Endothelial cell of umbilical vein (primary cell): Measurements from ENCODE around the gene NLN. TPM values are rescaled to one million over a fixed set of nuclear protein-coding genes. Genes with fewer than 3 reads are reported as not detected.

ENCODE experiments used
- BruUV-seq: library from RNA; stranded (reverse); fragments of 400-500 nt; replicated peaks from 2 replicates; lab custom pipeline; 2021; lab: Mats Ljungman, UMichigan
- CTCF ChIA-PET: fragments of 300-600, 350-600 bp; sonication (Branson Sonifier 250); formaldehyde crosslinking; loops from one replicate; lab custom pipeline; 2021; ENCODE audit warnings: antibody characterized with exemption, inconsistent platforms; lab: Charles Lee
- POLR2A ChIA-PET: fragments of 300-600, 350-600 bp; sonication (Branson Sonifier 250); formaldehyde crosslinking; loops from one replicate; lab custom pipeline; 2021; ENCODE audit warnings: antibody characterized with exemption, inconsistent platforms; lab: Charles Lee
- DNase-seq: peaks from one replicate; pipeline ENCODE4 v3.0.0-alpha.2; 2011; ENCODE audit warnings: low read depth, low spot score
- FAIRE-seq: peaks from 2 replicates; lab custom pipeline; 2011; peaks lifted over from hg19 to GRCh38; lab: Jason Lieb, UNC
- H2AFZ ChIP-seq: 2 replicates; pipeline ENCODE4 v1.6.0; 2012; ENCODE audit warnings: low read depth, low read length, control low read depth, inconsistent platforms
- H3K27ac ChIP-seq: 2 replicates; pipeline ENCODE4 v1.5.1; 2011; ENCODE audit warnings: low read depth, mild to moderate bottlenecking, control low read depth, low read length, moderate library complexity; ENCODE audit not compliant: insufficient read depth
- H3K27me3 ChIP-seq, 2 experiments: 2 replicates each; pipeline versions ENCODE4 v1.6.0 to v1.6.1; 2011; ENCODE audit warnings: low read length in 2 of 2, mixed read lengths in 1 of 2; ENCODE audit not compliant: control insufficient read depth in 2 of 2, insufficient read depth in 2 of 2
- H3K36me3 ChIP-seq, 2 experiments: 2 replicates in 1 of 2; 3 replicates in 1 of 2; pipeline ENCODE4 v1.5.1; 2011; ENCODE audit warnings: low read length in 2 of 2, mild to moderate bottlenecking in 1 of 2, moderate library complexity in 1 of 2; ENCODE audit not compliant: control insufficient read depth in 2 of 2, insufficient read depth in 2 of 2; ENCODE audit errors: extremely low read depth in 1 of 2
- H3K4me1 ChIP-seq: 3 replicates; pipeline ENCODE4 v1.5.1; 2011; ENCODE audit warnings: mild to moderate bottlenecking, low read length; ENCODE audit not compliant: control insufficient read depth, insufficient read depth; ENCODE audit errors: extremely low read depth
- H3K4me2 ChIP-seq: 2 replicates; pipeline ENCODE4 v1.6.1; 2011; ENCODE audit warnings: low read length, control low read depth, mixed read lengths; ENCODE audit not compliant: insufficient read depth
- H3K4me3 ChIP-seq, 3 experiments: fragments of 200-600 bp in 1 of 3; sonication (generic), shearing (Covaris generic) in 1 of 3; replicated peaks in 1 of 3; 2 replicates each; pipeline ENCODE4 v1.5.1; 2011 to 2016; ENCODE audit warnings: control low read depth in 3 of 3, low read length in 3 of 3, mild to moderate bottlenecking in 2 of 3, inconsistent platforms in 1 of 3, low read depth in 1 of 3, moderate library complexity in 1 of 3; ENCODE audit not compliant: insufficient read depth in 1 of 3
- H3K79me2 ChIP-seq: 2 replicates; pipeline ENCODE4 v1.6.0; 2012; ENCODE audit warnings: low read length, inconsistent platforms; ENCODE audit not compliant: control insufficient read depth, insufficient read depth
- H3K9ac ChIP-seq: replicated peaks from 2 replicates; pipeline ENCODE3; 2011; ENCODE audit warnings: low read length, control low read depth; ENCODE audit not compliant: insufficient read depth; ENCODE audit errors: extremely low read depth
- H3K9me1 ChIP-seq: replicated peaks from 3 replicates; pipeline ENCODE4 v1.6.0; 2011; ENCODE audit warnings: mild to moderate bottlenecking, low read length; ENCODE audit not compliant: control insufficient read depth, insufficient read depth; ENCODE audit errors: extremely low read depth
- H3K9me3 ChIP-seq: replicated peaks from 2 replicates; pipeline ENCODE4 v1.5.1; 2012; ENCODE audit warnings: low read length, inconsistent platforms; ENCODE audit not compliant: control insufficient read depth, insufficient read depth
- H4K20me1 ChIP-seq: replicated peaks from 2 replicates; pipeline ENCODE3; 2011; ENCODE audit warnings: mild to moderate bottlenecking, low read length; ENCODE audit not compliant: control insufficient read depth, insufficient read depth; ENCODE audit errors: extremely low read depth
- CTCF ChIP-seq, 2 donors: IDR thresholded peaks; 1 replicate in 1 of 2; 2 replicates in 1 of 2; pipeline ENCODE4 v1.5.1; 2011; ENCODE audit warnings: low read length in 2 of 2, mild to moderate bottlenecking in 2 of 2, moderate library complexity in 2 of 2, control low read depth in 1 of 2, inconsistent platforms in 1 of 2, low read depth in 1 of 2; ENCODE audit not compliant: insufficient read depth in 1 of 2; ENCODE audit errors: extremely low read depth in 1 of 2
- EZH2 ChIP-seq: IDR thresholded peaks from 2 replicates; pipeline ENCODE4 v1.6.1; 2012; ENCODE audit warnings: borderline replicate concordance, low read depth, mild to moderate bottlenecking, moderate library complexity, low read length, inconsistent platforms; ENCODE audit not compliant: severe bottlenecking
- FOS ChIP-seq: IDR thresholded peaks from 2 replicates; pipeline ENCODE4 v1.6.1; 2011; ENCODE audit warnings: mild to moderate bottlenecking, low read length, moderate library complexity, borderline replicate concordance; ENCODE audit not compliant: insufficient read depth
- GATA2 ChIP-seq: IDR thresholded peaks from 2 replicates; pipeline ENCODE4 v1.7.0; 2011; ENCODE audit warnings: low read depth, mild to moderate bottlenecking, moderate library complexity, mixed read lengths, low read length; ENCODE audit not compliant: insufficient read length, insufficient read depth
- JUN ChIP-seq: IDR thresholded peaks from 2 replicates; pipeline ENCODE4 v1.6.1; 2011; ENCODE audit warnings: borderline replicate concordance, low read depth; ENCODE audit not compliant: insufficient read length, insufficient read depth
- MAX ChIP-seq: IDR thresholded peaks from 2 replicates; pipeline ENCODE4 v1.6.1; 2011; ENCODE audit not compliant: insufficient read depth, insufficient read length
- MYC ChIP-seq: IDR thresholded peaks from one replicate; pipeline ENCODE4 v1.6.1; 2011; ENCODE audit warnings: mild to moderate bottlenecking, low read depth, low read length
- POLR2A ChIP-seq: IDR thresholded peaks from 2 replicates; pipeline ENCODE4 v1.6.1; 2012; ENCODE audit warnings: low read depth, mild to moderate bottlenecking, control low read depth, low read length
- POLR2AphosphoS5 ChIP-seq: IDR thresholded peaks from 2 replicates; pipeline ENCODE4 v1.6.1; 2012; ENCODE audit warnings: low read depth, mild to moderate bottlenecking, control low read depth, low read length, moderate library complexity; ENCODE audit not compliant: insufficient read depth
- dilution Hi-C: fragments of 300-500 bp; cut with MboI; formaldehyde crosslinking; loops from one replicate; pipeline ENCODE4 v1.15.0; 2019; ENCODE audit warnings: low sequenced_read_pairs; ENCODE audit not compliant: extremely low pct_ligation_motif_present
- intact Hi-C: fragments of 100-400 bp; cut with micrococcal nuclease; formaldehyde crosslinking; loops from one replicate; pipeline ENCODE4 v1.10.0; 2022
- polyA plus RNA-seq, 4 experiments: library from polyadenylated mRNA; depleted of rRNA in 3 of 4; stranded (reverse) in 3 of 4; unstranded in 1 of 4; fragments of >200 nt; gene quantifications; 2 replicates each; pipeline versions ENCODE4 v1.2.1 to v1.2.3, GENCODE V29; 2011 to 2012; ENCODE audit warnings: missing spikeins in 1 of 4
- total RNA-seq: library from RNA; stranded (reverse); gene quantifications from 2 replicates; pipeline ENCODE4 v1.2.3, GENCODE V29; 2021

NLN gene
- total and polyA plus RNA-seq, 2 donors (not counting 3 experiments of a cell fraction or from before 2014, with no cell fraction given): 14.2 to 63.3 TPM

GRCh38 chr5:65696892-65697291 lies 25.1 kb upstream of the NLN start:
- ChIA-PET CTCF (no interaction called here), POLR2A (interaction anchor here (0.6 kb wide), 1 partner anchor 145 kb away, joined by 4 read pairs; no protein-coding TSS in a partner anchor)
- BruUV-seq: no TSS peak
- H3K9me1 ChIP-seq: no peaks in the 10 kb centered on the region
- no peak overlapping the region for H3K4me2 ChIP-seq
- no peak overlapping the region for H3K27ac ChIP-seq
- no peaks in the 10 kb centered on the region for H3K4me1 ChIP-seq
- no peak overlapping the region for H2AFZ ChIP-seq
- dilution Hi-C loops: no loop called here
- no peaks in the 10 kb centered on the region for H3K27me3 ChIP-seq
- TF ChIP-seq FOS (no peak), MAX (no peak), GATA2 (no peak), EZH2 (no peak), CTCF (IDR thresholded peaks at IDR 0.05; ENCODE audit: extremely low read depth in 1 of 2, insufficient read depth in 1 of 2, low read depth in 1 of 2, low read length in 2 of 2) (no peak), POLR2A (no peak), MYC (no peak), POLR2AphosphoS5 (no peak), JUN (no peak)
- no peak overlapping the region for H3K4me3 ChIP-seq
- H3K9ac ChIP-seq: no peak overlapping the region
- no peaks in the 10 kb centered on the region for H3K9me3 ChIP-seq
- intact Hi-C loops: no loop called here
- DNase-seq (no peak), FAIRE-seq (no peak)
- H4K20me1 ChIP-seq: no peaks in the 10 kb centered on the region
- H3K79me2 ChIP-seq: no peaks in the 10 kb centered on the region
- peaks cover 2% of the 10 kb centered on the region in 2 experiments for H3K36me3 ChIP-seq
